ENCODE results near the gene ROR1.

DNA sequence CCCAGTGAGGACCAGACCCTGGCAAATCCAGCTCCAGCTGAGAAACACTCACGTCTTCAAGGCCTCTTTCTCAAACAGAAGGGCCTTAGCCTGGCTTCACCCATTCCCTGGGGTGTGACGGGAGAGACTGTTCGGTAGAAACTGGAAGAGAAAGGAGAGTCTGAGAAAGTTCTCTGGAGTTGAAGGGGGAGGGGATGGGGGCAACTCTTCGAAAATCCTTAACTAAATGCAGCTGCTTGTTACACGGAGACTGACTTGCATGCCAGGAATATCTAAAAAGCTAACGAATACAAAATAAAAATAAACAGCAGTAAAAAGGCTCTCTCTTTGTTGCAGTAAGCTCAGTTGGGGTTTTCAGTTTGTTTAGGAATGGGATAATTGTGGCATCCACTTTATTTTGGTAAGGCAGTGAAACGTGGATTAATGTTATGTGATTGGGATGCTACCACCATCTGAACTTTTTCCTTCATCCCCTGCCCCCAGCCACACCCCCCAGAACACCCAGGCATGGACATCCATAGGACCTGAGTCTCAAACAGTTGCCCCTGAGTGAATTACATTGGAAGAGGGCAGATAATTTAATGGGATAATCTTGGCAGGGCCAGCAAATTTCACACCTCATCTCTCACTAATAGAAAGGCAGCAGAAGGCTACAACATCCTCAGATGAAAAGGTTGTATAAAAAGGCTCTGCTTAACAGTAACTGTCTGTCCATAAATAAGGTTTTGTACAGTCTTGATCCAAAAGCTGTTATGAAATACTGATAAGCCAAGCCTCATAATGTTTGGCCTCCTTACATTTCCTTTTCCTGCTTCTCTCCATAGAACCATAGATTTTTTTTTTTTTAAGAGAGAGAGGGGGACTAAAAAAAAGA lies 5.8 kb downstream of the ROR1 start:
- TF ChIP-seq, protein P1, sequence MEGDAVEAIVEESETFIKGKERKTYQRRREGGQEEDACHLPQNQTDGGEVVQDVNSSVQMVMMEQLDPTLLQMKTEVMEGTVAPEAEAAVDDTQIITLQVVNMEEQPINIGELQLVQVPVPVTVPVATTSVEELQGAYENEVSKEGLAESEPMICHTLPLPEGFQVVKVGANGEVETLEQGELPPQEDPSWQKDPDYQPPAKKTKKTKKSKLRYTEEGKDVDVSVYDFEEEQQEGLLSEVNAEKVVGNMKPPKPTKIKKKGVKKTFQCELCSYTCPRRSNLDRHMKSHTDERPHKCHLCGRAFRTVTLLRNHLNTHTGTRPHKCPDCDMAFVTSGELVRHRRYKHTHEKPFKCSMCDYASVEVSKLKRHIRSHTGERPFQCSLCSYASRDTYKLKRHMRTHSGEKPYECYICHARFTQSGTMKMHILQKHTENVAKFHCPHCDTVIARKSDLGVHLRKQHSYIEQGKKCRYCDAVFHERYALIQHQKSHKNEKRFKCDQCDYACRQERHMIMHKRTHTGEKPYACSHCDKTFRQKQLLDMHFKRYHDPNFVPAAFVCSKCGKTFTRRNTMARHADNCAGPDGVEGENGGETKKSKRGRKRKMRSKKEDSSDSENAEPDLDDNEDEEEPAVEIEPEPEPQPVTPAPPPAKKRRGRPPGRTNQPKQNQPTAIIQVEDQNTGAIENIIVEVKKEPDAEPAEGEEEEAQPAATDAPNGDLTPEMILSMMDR (IDR thresholded peaks at IDR 0.05; ENCODE audit: extremely low read depth in 1 of 2, insufficient read depth in 1 of 2, low read depth in 1 of 2, low read length in 2 of 2), result no peak
- no peak for TF ChIP-seq GATA2 (IDR thresholded peaks at IDR 0.05; ENCODE audit: insufficient read depth, insufficient read length, low read depth, low read length)

Data from endothelial cell of umbilical vein (primary cell).